GM19239 (cell line): Measurements from ENCODE around the gene SWAP70.

ENCODE experiments used
- DNase-seq: peaks from one replicate; pipeline ENCODE4 v3.0.0; 2011; ENCODE audit warnings: low spot score; ENCODE audit not compliant: insufficient read length
- FAIRE-seq: peaks from 2 replicates; lab custom pipeline; 2011; peaks lifted over from hg19 to GRCh38; lab: Jason Lieb, UNC

The SWAP70 gene

DNA sequence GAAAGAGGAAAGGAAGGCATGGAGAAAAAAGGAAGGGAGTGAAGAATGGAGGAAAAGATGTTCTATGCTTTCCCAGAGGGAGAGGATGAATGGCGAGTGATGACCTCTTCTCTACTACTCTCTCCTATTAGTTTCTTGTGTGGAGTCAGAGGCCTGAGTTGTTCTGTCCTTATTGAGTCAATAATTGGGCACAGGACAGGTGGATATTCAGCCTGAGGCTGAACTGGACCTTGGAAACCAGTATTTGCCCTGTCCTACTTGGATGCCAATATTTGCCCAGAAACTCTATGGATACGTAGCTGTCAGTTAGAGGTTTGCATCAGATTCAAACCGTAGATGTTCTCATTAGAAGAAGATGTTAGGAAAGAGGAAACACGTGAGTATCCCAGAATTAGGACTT, 17.6 kb upstream of the SWAP70 start:
- DNase-seq: no peak
- no peak for FAIRE-seq

DNA sequence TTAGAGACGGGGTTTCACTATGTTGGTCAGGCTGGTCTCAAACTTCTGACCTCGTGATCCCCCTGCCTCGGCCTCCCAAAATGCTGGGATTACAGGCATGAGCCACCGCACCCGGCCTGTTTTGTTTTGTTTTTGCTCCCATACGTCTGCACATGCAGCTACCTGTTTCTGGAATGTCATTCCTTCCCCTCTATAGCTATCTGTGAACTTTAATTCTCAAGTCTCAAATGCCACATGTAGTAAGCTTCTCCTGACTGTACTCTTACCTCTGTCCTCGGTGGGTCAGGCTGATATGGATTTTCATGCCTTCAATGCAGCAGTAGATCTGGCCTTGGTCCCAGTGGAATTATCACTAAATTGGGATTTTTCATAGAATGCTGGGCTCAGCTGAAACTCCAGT, 12.4 kb upstream of the SWAP70 start:
- FAIRE-seq: no peak
- no peak for DNase-seq

DNA sequence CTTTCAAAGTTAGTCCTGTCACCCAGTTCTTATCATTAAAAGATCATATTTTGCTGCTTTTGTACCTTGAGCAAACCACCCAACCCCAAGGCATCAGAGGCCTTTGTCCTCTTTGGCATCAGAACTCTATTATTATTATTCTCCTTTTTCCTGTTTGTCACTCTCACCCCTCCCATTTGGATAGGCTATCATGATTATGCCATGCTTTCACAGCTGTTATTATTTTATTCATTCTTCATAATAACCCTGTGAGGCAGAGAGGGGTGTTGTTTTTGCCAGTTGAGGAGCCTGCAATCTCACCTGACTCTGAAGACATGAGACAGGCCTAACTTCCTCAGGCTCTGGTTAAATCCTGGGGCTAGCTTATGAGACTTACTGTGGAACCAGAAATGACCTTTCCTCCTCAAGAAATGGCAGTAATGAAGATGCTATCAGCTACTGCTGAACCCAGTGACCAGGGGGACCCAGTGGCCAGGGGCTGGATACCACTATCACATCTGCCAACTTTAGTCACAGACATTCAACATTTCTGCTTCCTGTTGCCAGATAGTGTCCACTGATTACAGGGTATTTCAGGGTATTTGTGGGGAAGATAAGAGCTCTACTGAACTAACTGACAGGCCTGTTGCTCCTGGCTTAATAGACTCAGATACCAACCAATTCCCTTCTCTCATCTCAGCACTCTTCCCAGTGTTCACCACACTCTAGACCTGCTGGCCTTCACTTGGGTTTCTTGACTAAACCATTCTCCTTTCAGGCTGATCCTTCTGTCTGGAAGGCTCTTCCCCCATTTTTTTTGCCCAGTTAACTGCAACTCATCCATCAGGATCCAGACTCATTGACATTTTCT, 11.8 kb upstream of the SWAP70 start:
- DNase-seq: no peak
- FAIRE-seq: no peak

DNA sequence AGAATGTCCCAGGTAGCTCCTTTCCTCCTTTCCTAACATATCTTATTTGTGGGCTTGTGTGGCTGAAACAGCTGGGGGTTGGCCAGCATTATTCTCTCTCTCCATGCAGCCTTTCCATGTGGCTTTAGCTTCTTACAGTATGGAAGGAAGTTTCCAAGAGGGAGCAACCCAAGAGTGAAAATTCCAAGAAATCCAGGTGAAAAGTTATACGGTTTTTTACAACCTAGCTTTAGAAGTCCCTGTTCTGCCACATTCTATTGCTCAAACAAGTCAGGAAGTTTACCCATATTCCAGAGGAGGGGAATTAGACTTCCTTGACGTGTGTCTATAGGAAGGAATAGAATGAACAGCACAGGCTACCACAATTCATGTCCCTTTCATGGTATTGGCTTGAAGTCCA, 10.0 kb upstream of the SWAP70 start:
- FAIRE-seq (no peak), DNase-seq (no peak)

DNA sequence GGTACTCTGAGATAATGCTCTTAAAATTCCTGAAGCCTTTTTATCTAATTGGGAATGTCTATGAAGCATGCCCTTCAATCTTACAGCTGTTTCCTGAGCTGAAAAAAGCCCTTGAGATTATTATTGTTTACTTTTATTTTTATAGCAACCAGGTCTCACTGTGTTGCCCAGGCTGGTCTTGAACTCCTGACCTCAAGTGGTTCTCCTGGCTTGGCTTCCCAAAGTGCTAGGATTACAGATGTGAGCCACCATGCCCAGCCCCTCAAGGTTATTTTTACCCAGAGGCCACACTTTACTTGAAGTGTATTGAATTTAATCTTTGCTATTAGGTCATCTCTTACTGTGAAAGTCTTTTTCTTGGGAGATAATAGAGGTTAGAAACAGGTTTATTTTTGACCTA, 7.0 kb upstream of the SWAP70 start:
- no peak for FAIRE-seq
- DNase-seq: no peak

DNA sequence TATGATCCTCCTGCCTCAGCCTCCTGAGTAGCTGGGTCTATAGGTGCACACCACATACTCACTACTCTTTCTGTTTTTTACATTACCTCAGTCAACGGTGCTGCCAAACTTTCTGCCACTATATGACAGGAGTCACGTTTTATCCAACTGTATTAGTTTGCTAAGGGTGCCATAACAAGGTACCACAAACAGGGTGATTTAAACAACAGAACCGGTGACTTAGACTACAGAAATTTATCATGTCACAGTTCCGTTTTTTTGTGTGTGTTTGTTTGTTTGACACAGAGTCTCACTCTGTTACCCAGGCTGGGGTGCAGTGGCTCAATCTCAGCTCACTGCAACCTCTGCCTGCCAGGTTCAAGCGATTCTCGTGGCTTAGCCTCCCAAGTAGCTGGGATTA, 6.3 kb upstream of the SWAP70 start:
- DNase-seq (no peak), FAIRE-seq (no peak)

DNA sequence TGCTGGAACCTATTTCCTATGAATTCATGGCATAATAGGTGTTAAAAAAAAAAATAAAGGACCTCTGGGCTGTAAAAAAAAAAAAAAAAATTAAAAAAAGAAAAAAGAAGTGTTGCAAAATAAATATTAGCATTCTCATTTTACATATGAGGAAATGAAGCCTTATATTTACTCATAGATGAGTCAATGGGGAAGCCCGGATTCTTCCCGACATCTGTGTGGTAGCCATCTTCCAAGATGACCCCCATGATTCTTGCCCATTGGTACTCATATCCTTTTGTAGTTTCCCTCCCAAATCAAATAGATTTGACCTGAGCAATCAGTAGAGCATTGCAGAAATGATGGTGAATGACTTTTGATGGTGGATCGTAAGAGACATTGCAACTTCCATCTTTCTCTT, 3.0 kb upstream of the SWAP70 start:
- no peak for FAIRE-seq
- no peak for DNase-seq

DNA sequence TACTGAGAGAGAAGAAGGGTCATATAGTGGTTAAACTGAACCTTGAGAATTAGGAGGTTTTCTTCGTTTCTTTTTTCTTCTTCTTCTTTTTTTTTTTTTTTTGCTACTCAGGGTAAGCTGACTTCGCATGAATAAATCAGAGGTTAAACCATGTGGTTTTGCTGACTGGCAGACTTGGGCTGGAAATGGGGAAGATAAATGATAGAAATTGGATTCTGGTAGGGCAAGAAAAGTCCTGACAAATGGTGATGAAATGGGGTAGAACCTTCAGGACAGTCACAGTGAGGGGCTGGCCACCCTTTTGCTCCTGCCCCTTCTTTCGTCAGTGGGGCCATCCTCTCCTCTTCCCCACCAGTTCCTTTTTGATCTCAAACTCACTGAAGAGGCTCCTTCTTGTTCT, 1.6 kb upstream of the SWAP70 start:
- no peak for FAIRE-seq

DNA sequence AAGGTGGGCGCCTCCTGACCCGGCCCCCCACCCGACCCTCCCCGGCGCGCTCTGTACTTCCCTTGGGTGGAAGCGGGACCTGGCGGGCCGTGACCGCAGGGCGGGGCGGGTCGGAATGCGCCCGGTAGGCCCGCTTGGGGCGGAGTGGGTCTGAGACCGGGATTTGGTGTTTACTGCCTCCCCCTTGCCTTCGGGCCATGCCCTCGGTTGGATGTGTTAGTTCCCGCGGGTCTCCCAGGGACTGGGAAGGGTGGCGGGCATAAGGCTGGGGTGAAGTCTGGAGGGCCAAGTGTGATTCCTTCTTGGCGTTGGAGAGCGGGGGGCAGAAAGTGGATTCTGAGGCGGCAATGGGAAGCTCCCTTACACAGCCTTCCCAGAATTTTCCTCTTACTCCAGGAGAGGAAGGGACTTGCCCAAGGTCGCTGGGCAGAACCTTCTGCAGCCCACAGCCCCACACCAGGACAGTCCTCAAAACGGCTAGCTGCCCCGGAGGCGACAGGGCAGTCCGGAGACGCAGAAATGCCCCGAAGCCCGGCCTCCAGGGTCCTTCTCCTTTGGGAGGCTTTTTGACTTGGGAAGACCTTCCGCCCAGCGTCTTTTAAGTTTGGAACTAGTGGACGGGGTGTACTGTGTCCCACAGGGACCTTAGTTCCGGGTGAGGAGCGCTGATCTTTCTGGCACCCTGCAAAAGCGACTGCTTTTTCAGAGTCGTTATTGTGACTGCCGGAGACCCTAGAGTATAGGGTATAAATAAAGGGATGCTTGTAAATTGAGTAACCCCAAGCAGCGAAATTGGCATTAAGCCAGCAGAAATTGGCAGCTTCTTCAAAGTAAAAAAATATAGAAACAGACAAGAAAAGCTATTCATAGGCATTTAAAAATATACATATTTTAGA, 647 bp downstream of the SWAP70 start:
- no peak for DNase-seq

More for the DNA sequence above, 1.6 kb upstream of the SWAP70 start:
- no peak for DNase-seq

DNA sequence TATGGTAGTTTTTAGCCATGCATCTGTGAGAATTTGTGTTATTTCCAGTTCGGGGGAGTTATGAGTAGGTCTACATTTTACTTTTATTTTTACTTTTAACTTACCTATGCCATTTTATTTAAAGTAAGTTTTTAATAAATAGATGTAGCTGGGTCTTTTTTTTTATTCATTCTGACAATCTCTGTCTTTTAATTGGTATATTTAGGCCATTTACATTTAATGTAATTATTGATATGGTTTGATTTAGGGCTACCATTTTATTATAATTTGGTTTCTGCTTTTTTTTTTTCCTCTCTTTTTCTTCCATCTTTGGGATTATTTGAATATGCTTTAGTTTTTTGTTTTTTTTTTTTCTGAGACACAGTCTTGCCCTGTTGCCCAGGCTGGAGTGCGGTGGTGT, 1.9 kb downstream of the SWAP70 start:
- DNase-seq: no peak
- no peak for FAIRE-seq

More for the DNA sequence above, 647 bp downstream of the SWAP70 start:
- FAIRE-seq: peak; percentile 23

DNA sequence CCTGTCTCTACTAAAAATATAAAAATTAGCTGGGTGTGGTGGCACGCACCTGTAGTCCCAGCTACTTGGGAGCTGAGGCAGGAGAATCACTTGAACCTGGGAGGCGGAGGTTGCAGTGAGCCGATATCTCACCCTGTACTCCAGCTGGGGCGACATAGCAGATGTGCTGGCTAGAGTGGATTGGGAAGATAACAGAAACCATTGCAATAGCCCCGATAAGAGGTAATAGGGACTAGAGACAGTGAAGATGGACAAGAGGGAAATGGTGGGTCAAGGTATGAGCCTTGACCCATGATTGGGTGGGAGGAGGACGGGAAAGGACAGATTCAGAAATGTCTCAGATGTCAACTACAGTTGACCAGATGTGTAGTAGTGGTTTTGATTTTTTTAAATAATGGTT, 6.1 kb downstream of the SWAP70 start:
- DNase-seq (no peak), FAIRE-seq (peak; percentile 86)

DNA sequence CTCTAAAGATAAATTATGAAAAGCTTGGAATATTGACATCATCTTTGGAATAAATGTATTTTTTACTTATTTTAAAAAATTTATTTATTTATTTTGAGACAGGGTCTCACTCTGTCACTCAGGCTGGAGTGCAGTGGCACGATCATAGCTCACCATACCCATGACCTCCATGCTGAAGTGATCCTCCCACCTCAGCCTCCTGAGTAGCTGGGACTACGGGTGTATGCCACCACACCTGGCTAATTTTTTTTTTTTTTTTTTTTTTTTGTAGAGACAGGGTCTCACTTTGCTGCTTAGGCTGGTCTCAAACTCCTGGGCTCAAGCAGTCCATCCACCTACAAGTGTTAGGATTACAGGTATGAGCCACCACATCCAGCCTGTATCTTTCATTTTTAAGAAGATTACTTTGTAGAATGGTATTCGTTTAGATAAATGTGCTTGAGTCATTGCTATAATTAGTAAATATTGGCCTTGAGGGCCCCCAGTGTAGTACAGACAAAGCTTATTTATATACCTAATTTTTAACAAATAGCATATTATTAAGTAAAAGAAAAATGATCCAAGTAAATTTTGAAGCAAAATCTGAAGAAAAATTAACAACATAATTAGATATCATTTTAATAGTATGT, 8.5 kb downstream of the SWAP70 start:
- FAIRE-seq (no peak), DNase-seq (no peak)

DNA sequence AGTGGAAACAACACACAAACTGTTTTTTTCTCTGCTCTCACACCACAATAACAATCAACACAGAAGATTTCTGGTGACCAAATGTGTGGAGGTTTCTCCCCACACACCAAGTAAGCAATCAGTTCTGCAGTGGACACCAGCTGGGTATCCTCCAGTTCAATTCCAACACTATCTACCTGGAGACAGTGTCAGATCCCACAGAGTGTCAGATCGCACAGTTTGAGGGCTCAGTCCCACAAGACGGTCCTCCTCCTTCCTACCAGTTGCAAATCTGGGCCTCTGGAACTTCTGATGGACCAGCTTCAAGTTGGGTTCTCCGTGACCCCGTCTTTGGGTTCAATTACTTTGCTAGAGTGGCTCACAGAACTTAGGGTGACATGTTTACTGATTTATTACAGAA, 9.0 kb downstream of the SWAP70 start:
- peak; percentile 42 for FAIRE-seq
- DNase-seq: no peak

DNA sequence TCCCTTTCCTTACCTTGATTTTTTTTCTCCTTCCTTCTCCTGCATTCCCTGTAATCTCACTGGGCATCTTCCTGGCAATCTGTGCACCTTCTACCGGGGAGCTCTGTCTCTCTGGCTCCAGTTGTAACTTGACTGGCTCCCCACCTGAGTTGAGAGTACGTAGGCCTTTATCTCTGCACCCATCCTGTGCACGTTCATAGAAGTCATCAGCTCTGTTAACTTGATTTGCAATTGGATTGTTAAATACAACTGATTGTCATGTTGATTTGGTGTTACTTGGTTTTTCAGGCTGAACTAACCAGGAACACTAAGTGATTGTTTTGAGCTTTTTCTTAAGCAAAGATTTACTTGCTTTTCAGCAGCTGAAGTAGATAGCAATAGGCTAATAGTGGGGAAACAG, 11.8 kb downstream of the SWAP70 start:
- FAIRE-seq: no peak

DNA sequence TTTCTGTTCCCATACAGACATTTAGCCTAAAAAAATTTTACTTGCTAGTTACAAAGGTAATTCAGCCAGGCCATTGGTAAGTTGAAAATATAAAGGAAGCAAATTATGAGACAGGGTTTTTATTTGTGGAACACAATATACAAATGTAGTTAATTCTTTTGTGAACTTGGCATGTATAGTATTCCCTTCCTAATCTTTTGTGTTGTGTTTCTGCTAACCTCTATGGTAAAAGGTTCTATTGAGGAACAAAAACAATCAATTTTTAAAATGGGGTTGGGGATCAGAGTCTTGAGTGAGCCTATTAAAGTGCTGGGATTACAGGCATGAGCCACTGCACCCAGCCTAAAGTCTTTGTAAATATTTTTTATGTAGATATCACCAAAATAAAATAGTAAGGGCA, 14.1 kb downstream of the SWAP70 start:
- peak; percentile 71 for FAIRE-seq
- no peak for DNase-seq

More for the DNA sequence above, 11.8 kb downstream of the SWAP70 start:
- DNase-seq: no peak

DNA sequence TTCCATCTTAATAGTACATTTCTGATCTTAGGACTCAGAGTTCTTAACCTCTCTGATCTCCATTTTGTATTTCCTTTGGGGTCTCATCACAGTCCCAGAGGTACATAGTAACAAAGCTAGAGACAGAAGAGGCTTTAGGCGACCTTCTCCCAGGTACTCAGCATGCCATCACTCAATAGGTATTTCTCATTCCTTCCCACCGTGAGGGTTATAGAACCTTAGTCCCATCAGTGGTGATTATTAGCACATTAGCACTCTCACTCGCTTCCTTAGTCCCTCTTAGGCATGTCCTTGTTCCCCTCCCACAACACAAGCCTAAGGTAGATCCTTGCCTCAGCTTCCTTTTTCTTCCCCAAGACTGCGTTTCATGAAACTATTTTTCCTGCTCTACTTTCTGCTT, 14.7 kb downstream of the SWAP70 start:
- DNase-seq (no peak), FAIRE-seq (peak; percentile 80)

DNA sequence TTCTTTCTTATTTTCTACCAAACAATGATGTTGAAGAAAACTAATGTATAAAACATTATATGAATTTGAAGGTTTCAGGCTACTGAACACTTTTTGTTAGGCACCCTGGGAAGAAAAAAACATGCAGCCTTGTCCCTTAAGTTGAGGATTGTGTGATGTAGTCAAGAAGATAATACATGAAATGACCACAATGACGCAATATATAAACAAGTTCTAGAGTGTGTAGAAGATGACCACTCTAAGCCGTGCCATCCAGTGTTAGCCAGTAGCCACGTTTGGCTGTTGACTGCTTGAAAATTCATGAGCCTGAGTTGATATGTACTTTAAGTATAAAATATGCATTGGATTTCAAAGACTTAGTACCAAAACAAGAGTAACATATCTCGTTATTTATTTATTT, 16.2 kb downstream of the SWAP70 start:
- no peak for FAIRE-seq
- DNase-seq: no peak

DNA sequence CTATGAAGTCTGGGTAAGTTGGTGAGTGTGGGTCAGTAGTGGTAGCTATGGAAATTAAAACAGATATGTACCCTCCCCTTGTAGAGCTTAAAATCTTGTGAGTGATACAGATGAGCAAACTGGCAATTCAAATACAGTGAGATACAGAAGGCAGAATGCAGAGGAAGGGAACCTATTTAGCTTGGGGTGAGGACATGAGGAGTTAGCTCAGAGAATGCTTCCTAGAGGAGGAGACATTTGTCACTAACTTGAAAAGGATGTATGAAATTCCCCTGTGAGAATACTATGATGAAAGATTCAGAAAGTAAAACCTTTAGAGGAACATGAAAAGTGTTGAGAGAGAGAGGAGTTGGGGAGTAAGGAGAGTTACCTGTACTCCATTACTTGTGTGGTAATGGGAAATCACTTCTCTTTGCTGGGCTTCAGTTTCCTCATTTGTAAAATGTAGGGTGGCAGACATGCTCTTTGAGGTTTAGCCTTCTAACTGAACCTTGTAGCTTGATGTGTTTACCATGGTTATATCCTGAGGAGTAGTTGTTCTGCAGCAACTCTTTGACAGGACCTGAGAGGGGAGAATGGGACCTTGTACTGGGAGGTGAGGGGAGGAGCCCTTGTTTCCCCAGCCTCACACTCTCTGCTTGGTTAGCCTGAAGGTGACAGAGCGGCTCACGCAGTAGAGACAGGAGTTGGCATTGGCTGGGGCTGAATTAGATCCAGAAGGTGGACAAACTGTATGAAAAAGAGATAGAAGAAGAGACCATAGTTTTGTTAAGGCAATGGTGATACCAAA, 17.9 kb downstream of the SWAP70 start:
- FAIRE-seq: peak; percentile 91

DNA sequence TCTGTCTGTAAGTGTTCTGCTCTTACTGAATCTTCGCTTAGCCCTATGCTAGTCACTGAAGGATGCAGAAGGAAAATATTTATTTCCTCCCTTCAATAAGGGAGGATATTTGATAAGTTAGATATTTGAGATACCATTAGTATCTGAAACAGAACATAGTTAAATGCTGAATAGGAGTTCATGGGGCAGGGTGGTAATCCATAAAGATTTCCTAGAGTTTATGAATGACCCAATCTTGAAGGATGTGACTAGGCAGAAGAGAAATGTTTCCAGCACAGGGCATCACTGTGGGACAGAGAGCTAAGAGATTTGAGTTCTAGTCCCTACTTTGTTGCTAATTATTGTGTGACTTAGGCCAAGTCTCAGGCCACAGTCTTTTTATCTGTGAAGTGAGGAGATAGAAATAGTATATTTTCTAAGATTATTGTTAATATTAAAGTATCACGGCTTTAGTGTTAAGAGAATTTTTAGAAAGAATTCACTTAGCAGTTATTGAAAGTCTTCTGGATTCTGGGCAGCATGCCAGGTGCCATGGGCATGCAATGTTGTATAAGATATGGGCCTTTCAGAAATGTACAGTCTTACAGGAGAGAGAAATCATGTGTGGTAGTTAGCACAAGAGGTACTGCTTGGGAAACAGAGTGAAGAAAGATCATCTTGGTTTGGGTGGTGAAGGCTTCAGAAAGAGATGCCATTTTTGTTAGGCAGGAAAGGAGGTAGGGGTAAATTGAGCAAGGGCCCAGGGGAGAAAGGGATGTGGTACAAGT, 24.0 kb downstream of the SWAP70 start:
- DNase-seq: no peak

More for the DNA sequence above, 17.9 kb downstream of the SWAP70 start:
- no peak for DNase-seq

More for the DNA sequence above, 24.0 kb downstream of the SWAP70 start:
- FAIRE-seq: peak; percentile 70
